NCI-H2196 treated with DMSO at 0.1 percent for 48 hours (cell line): ENCODE measurements around the gene VSIG10L2.

Experiments used
- DNase-seq: peaks from one replicate; lab custom pipeline; 2025; ENCODE audit not compliant: unreplicated experiment; lab: John Stamatoyannopoulos, UW

Gene VSIG10L2

GRCh38 chr11:125946712-125947418 is 1.0 kb downstream of the VSIG10L2 start:
- DNase-seq: no peak

GRCh38 chr11:125947419-125948277 is 1.8 kb downstream of the VSIG10L2 start:
- DNase-seq: no peak

- no peak for DNase-seq
These were observed 2.6 kb downstream of the VSIG10L2 start for GRCh38 chr11:125948278-125949051.

- DNase-seq: no peak
These were observed 3.7 kb downstream of the VSIG10L2 start for GRCh38 chr11:125949271-125950177.

- DNase-seq: no peak
These were observed 4.3 kb downstream of the VSIG10L2 start for GRCh38 chr11:125950178-125950490.

- no peak for DNase-seq
These were observed 5.1 kb downstream of the VSIG10L2 start for GRCh38 chr11:125950696-125951651.

- no peak for DNase-seq
These were observed 5.9 kb downstream of the VSIG10L2 start for GRCh38 chr11:125951731-125952130.

GRCh38 chr11:125952559-125952958 is 6.7 kb downstream of the VSIG10L2 start:
- DNase-seq: no peak

GRCh38 chr11:125952973-125953372 is 7.1 kb downstream of the VSIG10L2 start:
- no peak for DNase-seq

- DNase-seq: no peak
These were observed 7.6 kb downstream of the VSIG10L2 start for GRCh38 chr11:125953401-125953935.

- no peak for DNase-seq
These were observed 8.5 kb downstream of the VSIG10L2 start for GRCh38 chr11:125954123-125954944.

GRCh38 chr11:125954945-125955640 is 9.2 kb downstream of the VSIG10L2 start:
- no peak for DNase-seq

- no peak for DNase-seq
These were observed 10.0 kb downstream of the VSIG10L2 start for GRCh38 chr11:125955856-125956255.

GRCh38 chr11:125956391-125957134 is 10.7 kb downstream of the VSIG10L2 start:
- DNase-seq: no peak

GRCh38 chr11:125957618-125958332 is 11.9 kb downstream of the VSIG10L2 start:
- DNase-seq: no peak

- DNase-seq: no peak
These were observed 13.1 kb downstream of the VSIG10L2 start for GRCh38 chr11:125958872-125959400.
